ENCODE results near the gene SLC6A1.

Gene SLC6A1

GRCh38 chr3:10992017-10992942 lies at the start of gene SLC6A1:
Gene SLC6A1, plus strand, starts transcription at chr3:10992748. Its CDS starts 24,464 bp downstream, at chr3:11017212.
- DNase-seq: no peak

GRCh38 chr3:10944866-10945265 lies 47.7 kb upstream of the SLC6A1 start:
- DNase-seq: no peak

GRCh38 chr3:10945683-10946287 lies 46.8 kb upstream of the SLC6A1 start:
- no peak for DNase-seq

GRCh38 chr3:10946526-10946925 lies 46.0 kb upstream of the SLC6A1 start:
- no peak for DNase-seq

GRCh38 chr3:10948326-10948725 lies 44.2 kb upstream of the SLC6A1 start:
- DNase-seq: no peak

- DNase-seq: no peak
These were observed 43.4 kb upstream of the SLC6A1 start for GRCh38 chr3:10949197-10949596.

- DNase-seq: no peak
These were observed 41.9 kb upstream of the SLC6A1 start for GRCh38 chr3:10950476-10951294.

GRCh38 chr3:10951295-10951926 lies 41.1 kb upstream of the SLC6A1 start:
- no peak for DNase-seq

GRCh38 chr3:10952525-10952924 lies 40.0 kb upstream of the SLC6A1 start:
- DNase-seq: no peak

GRCh38 chr3:10954740-10955139 lies 37.8 kb upstream of the SLC6A1 start:
- no peak for DNase-seq

- no peak for DNase-seq
These were observed 36.7 kb upstream of the SLC6A1 start for GRCh38 chr3:10955711-10956453.

GRCh38 chr3:10956531-10956930 lies 36.0 kb upstream of the SLC6A1 start:
- no peak for DNase-seq

- no peak for DNase-seq
These were observed 35.6 kb upstream of the SLC6A1 start for GRCh38 chr3:10956986-10957385.

- no peak for DNase-seq
These were observed 34.4 kb upstream of the SLC6A1 start for GRCh38 chr3:10957976-10958749.

- no peak for DNase-seq
These were observed 32.3 kb upstream of the SLC6A1 start for GRCh38 chr3:10960255-10960654.

GRCh38 chr3:10961921-10962320 lies 30.6 kb upstream of the SLC6A1 start:
- DNase-seq: no peak

GRCh38 chr3:10962481-10963036 lies 30.0 kb upstream of the SLC6A1 start:
- DNase-seq: no peak

- DNase-seq: no peak
These were observed 27.9 kb upstream of the SLC6A1 start for GRCh38 chr3:10964537-10965167.

GRCh38 chr3:10968401-10968800 lies 24.1 kb upstream of the SLC6A1 start:
- no peak for DNase-seq

GRCh38 chr3:10970306-10970960 lies 22.1 kb upstream of the SLC6A1 start:
- no peak for DNase-seq

Measured in SIG-M5 (cell line).